ENCODE measurements around the gene SARM1. TPM values are rescaled to one million over a fixed set of nuclear protein-coding genes. Genes with fewer than 3 reads are reported as not detected.
"Not testable (repeated sequence)": the region's sequence is repeated elsewhere in the genome, so short reads cannot be mapped to it uniquely, and the experiment has no call there.

The SARM1 gene
- total RNA-seq, 6 experiments from 2014 or later: 15.1 to 18.9 (median 16.8) TPM

GRCh38 chr17:28335959-28336871, 35.3 kb upstream of the SARM1 start:
- H3K4me3 Mint-ChIP-seq: peak overlapping the region; percentile 98
- no peaks in the 10 kb centered on the region for H3K9me3 Mint-ChIP-seq

GRCh38 chr17:28338056-28338768, 33.3 kb upstream of the SARM1 start:
- H3K27ac Mint-ChIP-seq: peak overlapping the region; percentile 99
- peak; percentile 22; the same call in 1 of the 2 replicates for TF ChIP-seq CTCF (IDR thresholded peaks at IDR 0.05)
- no peaks in the 10 kb centered on the region for H3K9me3 Mint-ChIP-seq
- H3K27me3 Mint-ChIP-seq (ENCODE audit: insufficient read depth): peaks cover 2% of the 10 kb centered on the region
- DNase-seq: peak; percentile 72
- peaks cover 49% of the 10 kb centered on the region for H3K4me1 Mint-ChIP-seq (ENCODE audit: low read depth)
- H3K36me3 Mint-ChIP-seq (ENCODE audit: low read depth): peaks cover 26% of the 10 kb centered on the region
- H3K4me3 Mint-ChIP-seq: peak overlapping the region; percentile 98

More at GRCh38 chr17:28335959-28336871, 35.3 kb upstream of the SARM1 start:
- Mint-ChIP-seq H3K27ac (peak overlapping the region; percentile 99), H3K4me1 (ENCODE audit: low read depth) (peaks cover 57% of the 10 kb centered on the region), H3K27me3 (ENCODE audit: insufficient read depth) (peaks cover 2% of the 10 kb centered on the region), H3K36me3 (ENCODE audit: low read depth) (peaks cover 26% of the 10 kb centered on the region)
- DNase-seq: peak; percentile 89
- no peak for TF ChIP-seq CTCF (IDR thresholded peaks at IDR 0.05)

GRCh38 chr17:28338769-28339212, 32.7 kb upstream of the SARM1 start:
- not testable (repeated sequence) for H3K9me3 Mint-ChIP-seq; H3K27me3 Mint-ChIP-seq (ENCODE audit: insufficient read depth); DNase-seq
- Mint-ChIP-seq H3K27ac (peak overlapping the region; percentile 99), H3K4me3 (peak overlapping the region; percentile 98), H3K4me1 (ENCODE audit: low read depth) (peaks cover 43% of the 10 kb centered on the region), H3K36me3 (ENCODE audit: low read depth) (peaks cover 28% of the 10 kb centered on the region)

- peaks cover 30% of the 10 kb centered on the region for H3K36me3 Mint-ChIP-seq (ENCODE audit: low read depth)
- no peak for TF ChIP-seq CTCF (IDR thresholded peaks at IDR 0.05)
- DNase-seq: no peak
- H3K27ac Mint-ChIP-seq: peak overlapping the region; percentile 52
- H3K4me3 Mint-ChIP-seq: no peak overlapping the region
- peaks cover 36% of the 10 kb centered on the region for H3K4me1 Mint-ChIP-seq (ENCODE audit: low read depth)
- no peaks in the 10 kb centered on the region for H3K9me3 Mint-ChIP-seq
- peaks cover 5% of the 10 kb centered on the region for H3K27me3 Mint-ChIP-seq (ENCODE audit: insufficient read depth)
Measured at GRCh38 chr17:28339431-28339830, 32.1 kb upstream of the SARM1 start.

DNA sequence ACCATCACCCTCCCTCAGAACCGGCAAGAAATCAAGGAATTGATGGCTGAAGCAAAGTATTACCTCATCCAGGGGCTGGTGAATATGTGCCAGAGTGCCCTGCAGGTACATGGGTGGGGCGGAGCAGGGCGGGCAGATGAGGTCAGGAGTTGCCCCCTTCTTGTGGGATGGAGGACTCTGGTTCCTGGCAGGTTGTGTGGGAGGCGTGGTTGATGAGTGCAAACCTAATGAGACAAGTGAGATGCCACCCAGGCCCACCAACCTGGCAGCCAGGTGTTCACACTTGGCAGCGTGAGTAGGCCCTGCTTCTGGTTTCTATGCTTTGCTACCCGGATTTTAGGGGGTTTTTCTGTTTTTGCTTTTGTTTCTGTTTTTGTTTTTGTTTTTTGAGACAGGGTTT, 31.1 kb upstream of the SARM1 start:
- Mint-ChIP-seq H3K36me3 (ENCODE audit: low read depth) (peaks cover 31% of the 10 kb centered on the region), H3K27me3 (ENCODE audit: insufficient read depth) (peaks cover 6% of the 10 kb centered on the region), H3K27ac (peak overlapping the region; percentile 29; the same call in 1 of the 2 replicates), H3K9me3 (no peaks in the 10 kb centered on the region), H3K4me1 (ENCODE audit: low read depth) (peaks cover 36% of the 10 kb centered on the region), H3K4me3 (no peak overlapping the region)
- no peak for DNase-seq
- no peak for TF ChIP-seq CTCF (IDR thresholded peaks at IDR 0.05)

Data from HFFc6 (cell line).